ENCODE data around the gene DISC1.

DISC1 gene

GRCh38 chr1:231733063-231733462, 106.5 kb downstream of the DISC1 start:
- no peak for DNase-seq (ENCODE audit: insufficient read length, low spot score)
- no peak for FAIRE-seq
- TF ChIP-seq, protein P1, sequence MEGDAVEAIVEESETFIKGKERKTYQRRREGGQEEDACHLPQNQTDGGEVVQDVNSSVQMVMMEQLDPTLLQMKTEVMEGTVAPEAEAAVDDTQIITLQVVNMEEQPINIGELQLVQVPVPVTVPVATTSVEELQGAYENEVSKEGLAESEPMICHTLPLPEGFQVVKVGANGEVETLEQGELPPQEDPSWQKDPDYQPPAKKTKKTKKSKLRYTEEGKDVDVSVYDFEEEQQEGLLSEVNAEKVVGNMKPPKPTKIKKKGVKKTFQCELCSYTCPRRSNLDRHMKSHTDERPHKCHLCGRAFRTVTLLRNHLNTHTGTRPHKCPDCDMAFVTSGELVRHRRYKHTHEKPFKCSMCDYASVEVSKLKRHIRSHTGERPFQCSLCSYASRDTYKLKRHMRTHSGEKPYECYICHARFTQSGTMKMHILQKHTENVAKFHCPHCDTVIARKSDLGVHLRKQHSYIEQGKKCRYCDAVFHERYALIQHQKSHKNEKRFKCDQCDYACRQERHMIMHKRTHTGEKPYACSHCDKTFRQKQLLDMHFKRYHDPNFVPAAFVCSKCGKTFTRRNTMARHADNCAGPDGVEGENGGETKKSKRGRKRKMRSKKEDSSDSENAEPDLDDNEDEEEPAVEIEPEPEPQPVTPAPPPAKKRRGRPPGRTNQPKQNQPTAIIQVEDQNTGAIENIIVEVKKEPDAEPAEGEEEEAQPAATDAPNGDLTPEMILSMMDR (IDR thresholded peaks at IDR 0.05; ENCODE audit: insufficient read depth, missing control alignments): no peak

DNA sequence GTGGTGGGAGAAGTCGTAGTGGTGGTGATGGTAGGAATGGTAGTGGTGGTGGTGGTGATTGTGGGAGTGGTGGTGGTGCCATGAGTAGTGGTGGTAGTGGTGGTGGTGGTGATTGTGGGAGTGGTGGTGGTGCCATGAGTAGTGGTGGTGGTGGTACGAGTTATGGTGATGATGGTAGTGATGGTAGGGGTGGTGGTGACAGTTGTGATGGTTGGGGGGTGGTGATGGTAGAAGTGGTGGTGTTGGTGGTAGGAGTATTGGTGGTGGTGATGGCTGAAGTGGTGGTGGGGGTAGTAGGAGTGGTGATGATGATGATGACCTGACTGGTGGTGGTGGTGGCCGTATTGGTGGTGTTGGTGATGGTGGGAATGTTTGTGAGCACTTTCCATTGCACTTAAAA, 107.1 kb downstream of the DISC1 start:
- DNase-seq (ENCODE audit: insufficient read length, low spot score) (no peak), FAIRE-seq (no peak)
- TF ChIP-seq, protein P1 (IDR thresholded peaks at IDR 0.05; ENCODE audit: insufficient read depth, missing control alignments): no peak

- FAIRE-seq (peak; percentile 60), DNase-seq (ENCODE audit: insufficient read length, low spot score) (no peak)
- TF ChIP-seq, protein P1 (IDR thresholded peaks at IDR 0.05; ENCODE audit: insufficient read depth, missing control alignments): no peak
Measured at GRCh38 chr1:231734417-231734816, 107.8 kb downstream of the DISC1 start.

GRCh38 chr1:231735411-231735810, 108.8 kb downstream of the DISC1 start:
- FAIRE-seq (peak; percentile 83), DNase-seq (ENCODE audit: insufficient read length, low spot score) (no peak)
- TF ChIP-seq, protein P1 (IDR thresholded peaks at IDR 0.05; ENCODE audit: insufficient read depth, missing control alignments): no peak

DNA sequence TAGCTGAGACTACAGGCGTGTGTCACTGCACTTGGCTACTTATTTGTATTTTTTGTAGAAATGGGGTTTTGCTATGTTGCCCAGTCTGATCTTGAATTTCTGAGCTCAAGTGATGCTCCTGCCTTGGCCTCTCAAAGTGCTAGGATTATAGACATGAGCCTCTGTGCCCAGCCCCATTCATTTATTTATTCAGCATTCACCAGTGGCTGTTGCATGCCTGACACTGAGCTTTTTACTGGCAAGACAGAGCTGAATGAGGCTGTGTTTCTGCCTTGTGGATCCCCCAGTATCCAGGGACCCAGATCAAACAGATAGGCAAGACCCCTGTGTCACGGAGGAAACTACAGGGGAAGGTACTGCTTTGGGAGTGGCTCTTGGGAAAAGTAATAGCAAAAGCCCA, 109.4 kb downstream of the DISC1 start:
- DNase-seq (ENCODE audit: insufficient read length, low spot score): no peak
- TF ChIP-seq, protein P1 (IDR thresholded peaks at IDR 0.05; ENCODE audit: insufficient read depth, missing control alignments): no peak
- no peak for FAIRE-seq

- TF ChIP-seq, protein P1 (IDR thresholded peaks at IDR 0.05; ENCODE audit: insufficient read depth, missing control alignments): no peak
- FAIRE-seq: no peak
- DNase-seq (ENCODE audit: insufficient read length, low spot score): no peak
Measured at GRCh38 chr1:231736464-231736863, 109.9 kb downstream of the DISC1 start.

- DNase-seq (ENCODE audit: insufficient read length, low spot score) (no peak), FAIRE-seq (no peak)
- TF ChIP-seq, protein P1 (IDR thresholded peaks at IDR 0.05; ENCODE audit: insufficient read depth, missing control alignments): no peak
Measured at GRCh38 chr1:231738554-231738953, 112.0 kb downstream of the DISC1 start.

Data from D721Med (cell line).